A549 (cell line): ENCODE data around the gene FAM163A. TPM values are rescaled to one million over a fixed set of nuclear protein-coding genes. Genes with fewer than 3 reads are reported as not detected.

Experiments
- ATAC-seq, 2 experiments: fragments of 200-7000 bp in 1 of 2; fragments of >200 bp in 1 of 2; cut with Nextera tagmentation in 1 of 2; cut with Tn5 transposase in 1 of 2; 3 replicates each; pipeline versions ENCODE4 v1.8.0 to v1.9.1; 2018 to 2020; ENCODE audit warnings: mild to moderate bottlenecking in 1 of 2, moderate library complexity in 1 of 2
- CTCF ChIA-PET: fragments of 300-600 bp; sonication (Branson Sonifier 250); formaldehyde crosslinking; extraction: SDS; loops from one replicate; lab custom pipeline; 2021; ENCODE audit warnings: antibody characterized with exemption, inconsistent platforms; lab: Yijun Ruan, JAX
- POLR2A ChIA-PET: fragments of 350-600 bp; formaldehyde crosslinking; extraction: SDS; loops from one replicate; lab custom pipeline; 2021; ENCODE audit warnings: antibody characterized with exemption, inconsistent platforms; lab: Yijun Ruan, JAX
- DNase-seq, 2 experiments: peaks; one replicate each; pipeline versions ENCODE4 v3.0.0 to v3.0.0-alpha.2; 2011 to 2016; ENCODE audit warnings: low read depth in 1 of 2, low spot score in 1 of 2
- FAIRE-seq: peaks from 2 replicates; lab custom pipeline; 2011; peaks lifted over from hg19 to GRCh38; lab: Jason Lieb, UNC
- H3K27ac ChIP-seq, 2 experiments: fragments of >200 bp; sonication (Bioruptor Twin); formaldehyde crosslinking; 3 replicates each; pipeline ENCODE4 v1.5.1; 2016 to 2017
- H3K4me1 ChIP-seq: fragments of >200 bp; sonication (Bioruptor Twin); formaldehyde crosslinking; 3 replicates; pipeline ENCODE4 v1.6.1; 2016
- H3K4me2 ChIP-seq: fragments of >200 bp; sonication (Bioruptor Twin); formaldehyde crosslinking; 3 replicates; pipeline ENCODE4 v1.6.1; 2016
- H3K4me3 ChIP-seq: fragments of >200 bp; sonication (Bioruptor Twin); formaldehyde crosslinking; 3 replicates; pipeline ENCODE4 v1.5.1; 2016
- H3K9me3 ChIP-seq: fragments of >200 bp; sonication (Bioruptor Twin); formaldehyde crosslinking; 3 replicates; pipeline ENCODE4 v1.6.1; 2016
- BHLHE40 ChIP-seq: IDR thresholded peaks from 2 replicates; pipeline ENCODE4 v1.6.1; 2012; ENCODE audit warnings: low read depth, low read length, inconsistent platforms
- CHD2 ChIP-seq: fragments of 150-350 bp; IDR thresholded peaks from 2 replicates; pipeline ENCODE4 v1.6.1; 2014; ENCODE audit warnings: low read length; ENCODE audit not compliant: partially characterized antibody
- E2F6 ChIP-seq: IDR thresholded peaks from 2 replicates; pipeline ENCODE4 v1.6.1; 2012; ENCODE audit warnings: low read depth, borderline replicate concordance
- ELK1 ChIP-seq: fragments of 150-350 bp; IDR thresholded peaks from 2 replicates; pipeline ENCODE4 v1.6.1; 2014; ENCODE audit warnings: low read depth, mild to moderate bottlenecking, low read length
- ESRRA ChIP-seq: fragments of 150-350 bp; IDR thresholded peaks from 2 replicates; pipeline ENCODE4 v1.6.1; 2014; ENCODE audit warnings: mild to moderate bottlenecking, low read length, borderline replicate concordance
- FOSB ChIP-seq: fragments of 250-450 bp; sonication (Bioruptor Pico); IDR thresholded peaks from 2 replicates; pipeline ENCODE4 v1.5.0; 2020; ENCODE audit warnings: mild to moderate bottlenecking, moderate library complexity
- HOXA7 ChIP-seq: fragments of 250-450 bp; sonication (Bioruptor Pico); IDR thresholded peaks from 2 replicates; pipeline ENCODE4 v1.5.0; 2020; ENCODE audit warnings: mild to moderate bottlenecking, moderate library complexity
- JUN ChIP-seq, 2 experiments: fragments of >200 bp; sonication (Bioruptor Twin); formaldehyde crosslinking; IDR thresholded peaks; 2 replicates in 1 of 2; 3 replicates in 1 of 2; pipeline ENCODE4 v1.6.1; 2016 to 2017
- KDM5A ChIP-seq: fragments of 200-600 bp; sonication (generic); IDR thresholded peaks from 2 replicates; pipeline ENCODE4 v1.6.1; 2016; ENCODE audit warnings: antibody characterized with exemption, mild to moderate bottlenecking
- NR3C1 ChIP-seq: fragments of >200 bp; sonication (Bioruptor Twin); formaldehyde crosslinking; IDR thresholded peaks from 3 replicates; pipeline ENCODE4 v1.6.1; 2017
- PHF8 ChIP-seq: fragments of 200-600 bp; sonication (generic); IDR thresholded peaks from 2 replicates; pipeline ENCODE4 v1.6.1; 2016; ENCODE audit warnings: low read depth, mild to moderate bottlenecking, antibody characterized with exemption, moderate library complexity, borderline replicate concordance
- RCOR1 ChIP-seq: fragments of 150-350 bp; IDR thresholded peaks from 2 replicates; pipeline ENCODE4 v1.6.1; 2014; ENCODE audit warnings: antibody characterized with exemption, low read length, low read depth
- RFX5 ChIP-seq: fragments of 450-650 bp; IDR thresholded peaks from 2 replicates; pipeline ENCODE4 v1.7.1; 2014; ENCODE audit warnings: antibody characterized with exemption, mild to moderate bottlenecking, moderate library complexity
- ZFP36 ChIP-seq: fragments of 450-650 bp; IDR thresholded peaks from 2 replicates; pipeline ENCODE4 v1.6.1; 2014; ENCODE audit warnings: borderline replicate concordance; ENCODE audit not compliant: partially characterized antibody
- ZSCAN20 ChIP-seq: fragments of 250-450 bp; sonication (Bioruptor Pico); IDR thresholded peaks from 2 replicates; pipeline ENCODE4 v1.8.0; 2022; ENCODE audit warnings: mild to moderate bottlenecking, moderate library complexity
- WGBS: methylation state at CpG from one replicate; pipeline ENCODE4 v1.1.6; 2017; ENCODE audit errors: missing lambda C conversion rate; 5-methylcytosine and 5-hydroxymethylcytosine counted together
- polyA plus RNA-seq, 4 experiments: library from polyadenylated mRNA; depleted of rRNA in 3 of 4; stranded (reverse); fragments of >200 nt; fragmentation: RNase III in 1 of 4; extraction: RNeasy Plus Mini Kit Qiagen cat#74134 plus additional on column Dnase treatment in 1 of 4; gene quantifications; 2 replicates in 3 of 4; 3 replicates in 1 of 4; pipeline ENCODE4 v1.2.3, GENCODE V29; 2011 to 2017
- TF ChIP-seq, protein P1 (sequence below): fragments of 200-600 bp; sonication (generic); IDR thresholded peaks from 2 replicates; pipeline ENCODE4 v1.6.1; 2016; ENCODE audit warnings: antibody characterized with exemption, mild to moderate bottlenecking, moderate library complexity

FAM163A gene
- polyA plus RNA-seq, 2 of the 4 experiments (the other 2 are of a cell fraction): not detected

- DNase-seq (no peak), FAIRE-seq (no peak), ATAC-seq (no peak)
- Histone ChIP-seq H3K4me1 (no peaks in the 10 kb centered on the region), H3K4me2 (no peak overlapping the region), H3K27ac (no peak overlapping the region), H3K4me3 (no peak overlapping the region), H3K9me3 (peaks cover 11% of the 10 kb centered on the region; the same call in 2 of the 3 replicates)
- POLR2A ChIA-PET: no interaction called here
- CTCF ChIA-PET: no interaction called here
- no peak for TF ChIP-seq FOSB (CRISPR knock-in tag)
- TF ChIP-seq JUN (IDR thresholded peaks at IDR 0.05): no peak
- TF ChIP-seq HOXA7 (CRISPR knock-in tag): no peak
These were observed 10.0 kb downstream of the FAM163A start for GRCh38 chr1:179753061-179753460.

DNA sequence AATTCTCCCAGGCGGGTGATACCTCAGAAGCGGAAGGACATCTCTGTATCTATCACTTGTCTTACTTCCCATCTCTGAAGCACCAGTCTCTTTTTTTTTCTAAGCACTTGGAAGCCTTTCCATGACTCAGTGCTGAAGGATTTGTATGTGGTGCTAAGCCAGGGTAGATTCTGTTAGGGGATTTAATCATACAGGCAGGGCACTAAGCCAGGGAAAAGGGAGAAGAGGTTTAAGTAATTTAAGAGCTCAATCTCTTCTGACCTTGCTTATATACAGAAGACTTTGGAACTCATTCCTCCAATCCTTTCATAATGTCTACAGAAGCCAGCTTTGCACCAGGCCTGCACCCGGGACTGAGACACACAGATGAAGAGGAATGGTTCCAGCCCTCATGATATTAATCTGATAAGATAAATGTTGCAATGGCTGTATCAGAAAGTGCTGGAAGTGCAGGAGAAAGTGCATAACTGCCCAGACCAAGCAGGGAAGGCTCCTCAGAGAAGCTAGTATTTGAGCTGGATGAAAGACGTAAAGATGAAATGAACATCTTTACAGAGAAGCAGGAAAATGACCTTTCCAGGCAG is 11.0 kb downstream of the FAM163A start:
- FAIRE-seq (no peak), ATAC-seq (peak; percentile 50 to 54; a peak in 2 of 6 replicates), DNase-seq (no peak)
- no peak overlapping the region for H3K4me3 ChIP-seq
- peaks cover 11% of the 10 kb centered on the region; the same call in 2 of the 3 replicates for H3K9me3 ChIP-seq
- H3K27ac ChIP-seq: no peak overlapping the region
- H3K4me2 ChIP-seq: no peak overlapping the region
- TF ChIP-seq E2F6 (no peak), ZSCAN20 (CRISPR knock-in tag) (no peak), RFX5 (no peak), CHD2 (no peak), ZFP36 (no peak), ESRRA (no peak)
- TF ChIP-seq, all 56 proteins: peak for 0
- POLR2A ChIA-PET: interaction anchor here (1.0 kb wide), 1 partner anchor 12 kb away, joined by 4 read pairs; no protein-coding TSS in a partner anchor
- H3K4me1 ChIP-seq: no peaks in the 10 kb centered on the region
- 63% methylated on average over 4 of the region's 4 CpGs for WGBS
- CTCF ChIA-PET: interaction anchor here (0.6 kb wide), 1 partner anchor 221 kb away, joined by 3 read pairs; no protein-coding TSS in a partner anchor

- WGBS: 63% methylated on average over 4 of the region's 4 CpGs
- no peak for ATAC-seq
- POLR2A ChIA-PET: no interaction called here
- TF ChIP-seq RCOR1: no peak
- TF ChIP-seq BHLHE40: no peak
- TF ChIP-seq PHF8: no peak
- TF ChIP-seq KDM5A: no peak
- TF ChIP-seq, protein P1, sequence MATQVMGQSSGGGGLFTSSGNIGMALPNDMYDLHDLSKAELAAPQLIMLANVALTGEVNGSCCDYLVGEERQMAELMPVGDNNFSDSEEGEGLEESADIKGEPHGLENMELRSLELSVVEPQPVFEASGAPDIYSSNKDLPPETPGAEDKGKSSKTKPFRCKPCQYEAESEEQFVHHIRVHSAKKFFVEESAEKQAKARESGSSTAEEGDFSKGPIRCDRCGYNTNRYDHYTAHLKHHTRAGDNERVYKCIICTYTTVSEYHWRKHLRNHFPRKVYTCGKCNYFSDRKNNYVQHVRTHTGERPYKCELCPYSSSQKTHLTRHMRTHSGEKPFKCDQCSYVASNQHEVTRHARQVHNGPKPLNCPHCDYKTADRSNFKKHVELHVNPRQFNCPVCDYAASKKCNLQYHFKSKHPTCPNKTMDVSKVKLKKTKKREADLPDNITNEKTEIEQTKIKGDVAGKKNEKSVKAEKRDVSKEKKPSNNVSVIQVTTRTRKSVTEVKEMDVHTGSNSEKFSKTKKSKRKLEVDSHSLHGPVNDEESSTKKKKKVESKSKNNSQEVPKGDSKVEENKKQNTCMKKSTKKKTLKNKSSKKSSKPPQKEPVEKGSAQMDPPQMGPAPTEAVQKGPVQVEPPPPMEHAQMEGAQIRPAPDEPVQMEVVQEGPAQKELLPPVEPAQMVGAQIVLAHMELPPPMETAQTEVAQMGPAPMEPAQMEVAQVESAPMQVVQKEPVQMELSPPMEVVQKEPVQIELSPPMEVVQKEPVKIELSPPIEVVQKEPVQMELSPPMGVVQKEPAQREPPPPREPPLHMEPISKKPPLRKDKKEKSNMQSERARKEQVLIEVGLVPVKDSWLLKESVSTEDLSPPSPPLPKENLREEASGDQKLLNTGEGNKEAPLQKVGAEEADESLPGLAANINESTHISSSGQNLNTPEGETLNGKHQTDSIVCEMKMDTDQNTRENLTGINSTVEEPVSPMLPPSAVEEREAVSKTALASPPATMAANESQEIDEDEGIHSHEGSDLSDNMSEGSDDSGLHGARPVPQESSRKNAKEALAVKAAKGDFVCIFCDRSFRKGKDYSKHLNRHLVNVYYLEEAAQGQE: no peak
- TF ChIP-seq ELK1: no peak
- TF ChIP-seq NR3C1: no peak
- TF ChIP-seq, all 56 proteins: peak for 0
- CTCF ChIA-PET: interaction anchor here (1.4 kb wide), 1 partner anchor 52 kb away, joined by 4 read pairs; no protein-coding TSS in a partner anchor
- H3K4me3 ChIP-seq: no peak overlapping the region
- no peaks in the 10 kb centered on the region for H3K4me1 ChIP-seq
- DNase-seq (no peak), FAIRE-seq (no peak)
- no peaks in the 10 kb centered on the region for H3K9me3 ChIP-seq
- no peak overlapping the region for H3K27ac ChIP-seq
- no peak overlapping the region for H3K4me2 ChIP-seq
These were observed 14.8 kb downstream of the FAM163A start for GRCh38 chr1:179757933-179758332.
